Middle frontal gyrus (tissue), 1 donor: ENCODE measurements around the gene FLACC1.
"Not testable (repeated sequence)": the region's sequence is repeated elsewhere in the genome, so short reads cannot be mapped to it uniquely, and the experiment has no call there.

ENCODE experiments used
- DNase-seq: peaks from one replicate; pipeline ENCODE4 v3.0.0-alpha.2; 2015; ENCODE audit warnings: low spot score; ENCODE audit errors: extremely low spot score

The FLACC1 gene

GRCh38 chr2:201257381-201257955 is 99.7 kb downstream of the FLACC1 start:
- DNase-seq = no peak

- DNase-seq = no peak
Observed at GRCh38 chr2:201256082-201256481, 101.1 kb downstream of the FLACC1 start.

GRCh38 chr2:201255408-201256033 is 101.6 kb downstream of the FLACC1 start:
- DNase-seq = no peak

- DNase-seq = no peak
Observed at GRCh38 chr2:201254081-201254730, 102.9 kb downstream of the FLACC1 start.

- DNase-seq = no peak
Observed at GRCh38 chr2:201250741-201251140, 106.4 kb downstream of the FLACC1 start.

- DNase-seq = no peak
Observed at GRCh38 chr2:201249889-201250288, 107.3 kb downstream of the FLACC1 start.

- no peak for DNase-seq
Observed at GRCh38 chr2:201248288-201248844, 108.8 kb downstream of the FLACC1 start.

GRCh38 chr2:201246280-201246679 is 110.9 kb downstream of the FLACC1 start:
- DNase-seq = no peak

- DNase-seq = no peak
Observed at GRCh38 chr2:201244829-201245228, 112.3 kb downstream of the FLACC1 start.

GRCh38 chr2:201242571-201243277 is 114.4 kb downstream of the FLACC1 start:
- DNase-seq = no peak

GRCh38 chr2:201239167-201239935 is 117.8 kb downstream of the FLACC1 start:
- DNase-seq = not testable (repeated sequence)
